GM18526 (cell line): ENCODE results near the gene GMPPA.
A peak's percentile ranks its signal among the peaks of the same experiment; 100 is the strongest.

Experiments used
- POLR2A ChIP-seq: IDR thresholded peaks from 3 replicates; pipeline ENCODE4 v1.6.1; 2011; ENCODE audit not compliant: insufficient read length; ENCODE audit errors: extremely low read depth

Gene GMPPA

DNA sequence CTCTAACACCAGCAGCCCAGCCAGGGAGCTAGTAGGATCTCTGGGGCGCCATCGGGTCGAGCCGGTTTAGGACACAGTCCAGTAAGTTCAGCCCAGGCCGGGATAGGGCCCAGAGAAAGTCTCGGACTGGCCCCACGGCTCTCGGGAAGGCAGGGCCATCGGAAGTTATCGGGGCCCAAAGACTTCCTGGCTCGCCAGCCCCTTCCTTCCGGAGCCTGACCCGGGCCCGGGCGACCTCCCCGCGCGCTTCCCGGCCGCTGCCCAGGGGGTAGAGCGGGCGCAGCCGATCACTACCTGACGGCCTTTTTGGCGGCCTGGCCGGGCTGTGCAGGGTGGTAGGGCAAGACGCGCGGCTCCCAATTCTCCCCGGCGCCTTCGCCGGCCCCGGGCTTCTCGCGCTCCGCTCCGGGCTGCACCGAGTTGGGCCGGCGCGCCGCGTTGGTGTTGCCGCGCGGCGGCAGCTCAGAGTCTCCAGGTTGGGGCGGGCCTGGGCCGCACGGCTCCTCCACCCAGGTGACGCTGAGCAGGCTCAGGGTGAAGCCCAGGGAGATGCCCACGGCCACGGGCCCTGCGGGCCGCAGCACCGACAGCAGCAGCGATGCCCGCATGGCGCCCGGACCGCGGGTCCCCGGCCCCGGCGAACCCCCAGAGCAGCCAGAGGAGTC, 44.4 kb downstream of the GMPPA start:
- peak; percentile 48 for TF ChIP-seq POLR2A

- peak; percentile 44 for TF ChIP-seq POLR2A
Measured at GRCh38 chr2:219543596-219544358, 45.1 kb downstream of the GMPPA start, which contains the start of the genes CHPF and TMEM198. TSS of gene CHPF (minus strand) at chr2:219543809. CDS start at chr2:219543538, 271 bp downstream. TSS of gene TMEM198 (plus strand) at chr2:219544028. CDS start at chr2:219544728, 700 bp downstream.

DNA sequence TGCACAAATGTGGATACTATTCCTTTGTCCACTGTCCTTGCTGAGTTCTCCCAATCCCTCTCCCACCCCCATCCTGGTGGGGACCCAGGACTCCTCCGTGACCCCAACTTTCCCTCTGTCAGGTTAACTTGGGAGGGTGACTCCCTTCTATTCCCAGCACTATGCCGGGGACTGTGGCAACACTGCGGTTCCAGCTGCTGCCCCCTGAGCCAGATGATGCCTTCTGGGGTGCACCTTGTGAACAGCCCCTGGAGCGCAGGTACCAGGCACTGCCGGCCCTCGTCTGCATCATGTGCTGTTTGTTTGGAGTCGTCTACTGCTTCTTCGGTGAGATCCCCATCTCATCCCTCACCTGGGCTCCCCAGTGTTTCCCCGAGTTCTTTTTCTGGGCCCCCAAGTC, 45.9 kb downstream of the GMPPA start:
- no peak for TF ChIP-seq POLR2A

GRCh38 chr2:219545295-219545942, 46.7 kb downstream of the GMPPA start:
- TF ChIP-seq POLR2A = no peak

GRCh38 chr2:219545943-219546352, 47.3 kb downstream of the GMPPA start:
- TF ChIP-seq POLR2A = no peak

GRCh38 chr2:219547621-219548020, 48.9 kb downstream of the GMPPA start:
- TF ChIP-seq POLR2A = no peak

DNA sequence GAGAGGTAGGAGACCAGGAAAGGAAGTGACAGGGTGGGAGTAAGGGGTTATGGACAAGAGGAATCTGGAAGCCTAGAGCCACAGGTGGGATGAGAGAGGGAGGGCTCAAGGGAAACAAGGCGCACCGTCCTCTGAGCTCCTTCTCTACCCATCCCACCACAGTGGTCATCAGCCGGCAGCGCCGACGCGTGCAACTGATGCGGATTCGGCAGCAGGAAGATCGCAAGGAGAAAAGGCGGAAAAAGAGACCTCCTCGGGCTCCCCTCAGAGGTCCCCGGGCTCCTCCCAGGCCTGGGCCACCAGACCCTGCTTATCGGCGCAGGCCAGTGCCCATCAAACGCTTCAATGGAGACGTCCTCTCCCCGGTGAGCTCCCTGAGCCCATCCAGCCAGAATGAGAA, 50.3 kb downstream of the GMPPA start:
- TF ChIP-seq POLR2A = no peak

- TF ChIP-seq POLR2A = no peak
Measured at GRCh38 chr2:219549619-219550018, 50.9 kb downstream of the GMPPA start.

DNA sequence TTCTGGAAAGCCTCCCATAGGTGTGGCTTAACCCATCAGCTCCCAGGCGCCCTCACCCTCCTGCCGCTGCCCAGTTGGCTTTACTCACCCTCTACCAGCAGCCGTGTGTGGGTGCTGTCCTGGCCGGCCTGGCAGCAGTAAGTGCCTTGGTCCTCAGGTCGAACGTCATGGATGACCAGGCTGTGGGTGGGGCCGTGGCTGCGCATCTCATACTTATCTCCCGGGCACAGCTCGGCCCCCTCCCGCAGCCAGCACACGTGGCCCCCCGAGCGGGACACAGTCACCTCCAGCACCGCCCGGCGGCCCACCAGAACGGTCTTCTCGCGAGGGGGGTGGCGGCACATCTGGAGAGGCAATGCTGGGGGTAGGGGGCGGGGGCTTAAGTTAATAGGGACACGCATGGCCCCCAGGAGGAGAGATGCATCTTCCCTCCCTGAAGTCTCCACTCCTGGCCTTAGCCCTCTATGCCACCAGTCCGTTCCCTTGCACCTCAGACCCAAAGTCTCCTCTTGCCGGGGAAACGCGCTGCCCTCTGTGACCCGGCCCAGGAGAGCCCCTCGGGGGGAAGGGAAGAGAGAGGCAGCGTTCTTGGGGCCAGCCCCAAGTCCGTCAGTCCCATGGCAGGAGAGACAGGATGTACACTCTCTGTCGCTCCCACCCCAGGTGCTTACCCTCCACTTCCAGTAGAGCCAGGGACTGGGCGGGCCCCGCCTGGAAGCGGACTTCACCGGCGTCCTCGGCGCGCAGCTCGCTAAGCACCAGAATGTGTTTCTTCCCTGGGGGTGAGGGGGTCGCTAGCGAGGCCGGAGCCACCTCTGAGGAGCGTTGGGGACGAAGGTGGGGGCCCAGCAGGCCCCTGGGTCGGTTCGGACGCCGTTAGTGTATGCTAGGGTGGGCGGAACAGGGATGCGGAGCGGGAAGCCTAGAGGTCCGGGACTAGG, 53.0 kb downstream of the GMPPA start:
- TF ChIP-seq POLR2A = no peak

GRCh38 chr2:219552382-219553167, 53.9 kb downstream of the GMPPA start:
- TF ChIP-seq POLR2A = no peak

DNA sequence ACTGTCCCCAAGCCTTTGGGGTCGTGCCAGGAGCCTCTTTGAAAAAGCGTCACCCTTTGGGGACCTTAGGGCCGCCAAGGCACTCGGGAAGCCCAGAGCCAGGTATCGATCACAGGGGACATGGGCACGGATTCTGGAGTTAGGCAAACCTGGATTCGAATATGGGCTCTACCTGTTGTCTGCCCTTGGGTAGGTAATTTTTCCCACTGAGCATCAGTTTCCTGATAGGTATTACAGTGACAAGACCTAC, 54.4 kb downstream of the GMPPA start:
- TF ChIP-seq POLR2A = no peak

DNA sequence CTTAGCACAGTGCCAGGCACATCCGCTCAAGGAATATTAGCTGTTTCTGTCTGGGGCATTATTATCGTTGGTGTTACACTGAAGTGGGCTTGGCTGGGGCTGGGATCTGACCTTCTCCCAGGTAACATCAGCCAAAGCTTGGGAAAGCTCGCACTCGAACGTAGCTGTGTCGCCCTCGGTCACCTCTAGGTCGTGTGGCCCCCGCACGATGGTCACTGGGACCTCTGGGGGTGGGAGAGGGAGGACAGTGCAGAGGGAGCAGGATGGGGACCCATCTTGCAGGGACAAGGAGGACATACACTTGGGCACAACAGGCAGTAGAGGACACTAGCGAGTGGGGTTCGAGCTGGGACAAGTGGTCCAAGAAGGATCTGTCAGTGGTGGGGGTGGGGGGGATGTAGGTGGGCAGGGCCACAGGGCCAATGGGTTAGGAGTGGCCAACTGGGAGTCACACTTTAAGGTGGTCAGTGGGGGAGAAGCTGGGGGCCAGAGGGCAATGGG, 54.8 kb downstream of the GMPPA start:
- TF ChIP-seq POLR2A = no peak

GRCh38 chr2:219554350-219554749, 55.7 kb downstream of the GMPPA start:
- TF ChIP-seq POLR2A = no peak

DNA sequence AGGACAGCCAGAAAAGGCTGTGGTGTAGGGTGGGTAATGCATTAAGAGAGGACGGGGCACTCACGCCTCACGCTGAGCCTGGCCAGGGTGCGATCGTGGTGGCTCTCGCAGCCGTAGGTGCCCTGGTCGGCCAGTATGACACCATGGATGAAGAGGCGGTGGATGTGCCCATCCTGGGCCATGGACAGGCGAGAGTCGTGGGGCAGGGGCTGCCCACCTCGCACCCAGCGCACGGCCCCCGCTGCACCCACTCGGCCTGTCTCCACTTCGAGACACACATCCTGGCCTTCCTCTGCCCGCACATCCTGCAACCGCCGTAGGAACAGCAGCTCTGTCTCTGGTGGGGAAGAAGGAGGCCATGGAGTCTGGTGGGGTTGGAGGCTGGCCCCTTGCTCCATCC, 57.3 kb downstream of the GMPPA start:
- TF ChIP-seq POLR2A = no peak

- no peak for TF ChIP-seq POLR2A
Measured at GRCh38 chr2:219556413-219556812, 57.7 kb downstream of the GMPPA start.
